Lower leg skin (tissue), 3 donors: Measurements from ENCODE around the gene TMC5.

Experiments used
- POLR2A ChIP-seq, 2 donors: fragments of 450-650 bp; IDR thresholded peaks; one replicate each; pipeline ENCODE4 v1.6.1; 2016 to 2017; ENCODE audit warnings: antibody characterized with exemption in 2 of 2, mild to moderate bottlenecking in 1 of 2, moderate library complexity in 1 of 2
- TF ChIP-seq, protein P1 (sequence below), 3 donors: fragments of 450-650 bp; IDR thresholded peaks; one replicate each; pipeline ENCODE4 v1.5.1; 2016; ENCODE audit warnings: antibody characterized with exemption in 3 of 3, mild to moderate bottlenecking in 3 of 3, moderate library complexity in 2 of 3

DNA sequence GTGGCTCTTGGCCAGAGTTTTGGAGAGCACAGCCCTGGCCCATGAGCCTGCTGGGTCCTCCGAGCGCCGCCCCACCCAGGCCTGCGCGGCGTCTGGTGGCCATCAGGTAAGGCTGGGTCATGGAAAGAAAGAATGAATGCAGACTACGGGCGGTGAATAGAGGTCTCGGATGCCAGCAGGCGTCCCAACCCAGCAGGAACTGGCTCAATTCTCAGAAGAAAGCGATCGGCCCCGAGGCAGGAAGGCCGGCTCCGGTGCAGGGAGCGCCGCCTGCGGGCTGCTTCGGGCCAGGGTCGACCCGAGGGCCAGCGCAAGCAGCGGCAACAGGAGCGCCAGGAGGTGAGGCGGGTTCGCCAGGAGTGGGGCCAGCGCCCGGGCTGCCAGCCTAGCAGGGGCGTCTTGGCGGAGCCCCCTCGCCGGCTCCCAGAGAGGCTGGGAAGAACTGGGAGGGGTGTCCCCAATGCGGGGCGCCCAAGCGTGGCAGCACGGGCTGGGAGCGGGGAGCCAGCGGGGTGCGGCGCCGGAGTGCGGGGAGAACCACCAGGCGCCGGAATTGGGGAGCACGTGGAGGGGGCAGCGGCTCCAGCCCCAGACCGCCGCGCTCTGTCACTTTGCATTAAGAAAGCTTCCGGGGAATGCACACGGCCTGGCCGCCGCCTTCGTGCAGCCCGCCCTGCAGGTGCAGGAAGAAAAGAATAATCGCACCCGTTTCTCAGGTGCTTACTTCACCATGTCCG is 7.1 kb upstream of the TMC5 start:
- TF ChIP-seq, protein P1, sequence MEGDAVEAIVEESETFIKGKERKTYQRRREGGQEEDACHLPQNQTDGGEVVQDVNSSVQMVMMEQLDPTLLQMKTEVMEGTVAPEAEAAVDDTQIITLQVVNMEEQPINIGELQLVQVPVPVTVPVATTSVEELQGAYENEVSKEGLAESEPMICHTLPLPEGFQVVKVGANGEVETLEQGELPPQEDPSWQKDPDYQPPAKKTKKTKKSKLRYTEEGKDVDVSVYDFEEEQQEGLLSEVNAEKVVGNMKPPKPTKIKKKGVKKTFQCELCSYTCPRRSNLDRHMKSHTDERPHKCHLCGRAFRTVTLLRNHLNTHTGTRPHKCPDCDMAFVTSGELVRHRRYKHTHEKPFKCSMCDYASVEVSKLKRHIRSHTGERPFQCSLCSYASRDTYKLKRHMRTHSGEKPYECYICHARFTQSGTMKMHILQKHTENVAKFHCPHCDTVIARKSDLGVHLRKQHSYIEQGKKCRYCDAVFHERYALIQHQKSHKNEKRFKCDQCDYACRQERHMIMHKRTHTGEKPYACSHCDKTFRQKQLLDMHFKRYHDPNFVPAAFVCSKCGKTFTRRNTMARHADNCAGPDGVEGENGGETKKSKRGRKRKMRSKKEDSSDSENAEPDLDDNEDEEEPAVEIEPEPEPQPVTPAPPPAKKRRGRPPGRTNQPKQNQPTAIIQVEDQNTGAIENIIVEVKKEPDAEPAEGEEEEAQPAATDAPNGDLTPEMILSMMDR (IDR thresholded peaks at IDR 0.05) = no peak
- TF ChIP-seq POLR2A (IDR thresholded peaks at IDR 0.05) = no peak
